ENCODE measurements around the gene BAK1.

BAK1 gene

DNA sequence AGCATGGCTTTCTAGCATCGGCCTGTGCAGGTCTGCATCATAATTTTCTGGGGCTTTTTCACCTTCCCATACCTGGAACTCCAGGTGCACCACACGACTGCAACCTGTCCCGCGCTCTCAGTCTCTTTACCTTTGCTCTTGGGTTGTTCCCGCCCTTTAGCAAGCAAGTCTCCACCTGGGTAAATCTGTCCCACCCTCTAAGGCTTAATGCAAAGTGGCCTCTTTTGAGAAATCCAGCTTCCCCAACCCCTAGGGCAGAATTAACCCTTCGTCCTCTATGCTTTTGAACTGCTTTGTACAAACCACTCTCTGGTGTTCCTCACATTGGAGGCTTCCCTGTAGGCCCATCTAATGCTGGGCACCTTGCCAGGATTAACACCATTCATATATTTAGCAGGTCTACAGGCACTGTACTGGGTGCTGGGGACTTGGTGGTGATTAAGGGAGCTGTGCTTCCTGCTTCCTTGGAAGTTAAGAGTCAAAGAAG is 43.9 kb upstream of the BAK1 start:
- H3K4me3 ChIP-seq (ENCODE audit: severe bottlenecking): no peak overlapping the region
- ATAC-seq (ENCODE audit: low read depth): no peak
- H3K36me3 ChIP-seq (ENCODE audit: low read depth): peaks cover 61% of the 10 kb centered on the region
- TF ChIP-seq, protein P1, sequence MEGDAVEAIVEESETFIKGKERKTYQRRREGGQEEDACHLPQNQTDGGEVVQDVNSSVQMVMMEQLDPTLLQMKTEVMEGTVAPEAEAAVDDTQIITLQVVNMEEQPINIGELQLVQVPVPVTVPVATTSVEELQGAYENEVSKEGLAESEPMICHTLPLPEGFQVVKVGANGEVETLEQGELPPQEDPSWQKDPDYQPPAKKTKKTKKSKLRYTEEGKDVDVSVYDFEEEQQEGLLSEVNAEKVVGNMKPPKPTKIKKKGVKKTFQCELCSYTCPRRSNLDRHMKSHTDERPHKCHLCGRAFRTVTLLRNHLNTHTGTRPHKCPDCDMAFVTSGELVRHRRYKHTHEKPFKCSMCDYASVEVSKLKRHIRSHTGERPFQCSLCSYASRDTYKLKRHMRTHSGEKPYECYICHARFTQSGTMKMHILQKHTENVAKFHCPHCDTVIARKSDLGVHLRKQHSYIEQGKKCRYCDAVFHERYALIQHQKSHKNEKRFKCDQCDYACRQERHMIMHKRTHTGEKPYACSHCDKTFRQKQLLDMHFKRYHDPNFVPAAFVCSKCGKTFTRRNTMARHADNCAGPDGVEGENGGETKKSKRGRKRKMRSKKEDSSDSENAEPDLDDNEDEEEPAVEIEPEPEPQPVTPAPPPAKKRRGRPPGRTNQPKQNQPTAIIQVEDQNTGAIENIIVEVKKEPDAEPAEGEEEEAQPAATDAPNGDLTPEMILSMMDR (IDR thresholded peaks at IDR 0.05; ENCODE audit: poor library complexity, severe bottlenecking): no peak
- peak overlapping the region; percentile 96 for H3K27ac ChIP-seq (ENCODE audit: poor library complexity, severe bottlenecking)
- H3K4me1 ChIP-seq (ENCODE audit: insufficient read depth, poor library complexity, severe bottlenecking): peaks cover 17% of the 10 kb centered on the region
- H3K27me3 ChIP-seq (ENCODE audit: insufficient read depth, poor library complexity, severe bottlenecking): no peaks in the 10 kb centered on the region
- no peaks in the 10 kb centered on the region for H3K9me3 ChIP-seq (ENCODE audit: severe bottlenecking)
- DNase-seq (ENCODE audit: low spot score): no peak

DNA sequence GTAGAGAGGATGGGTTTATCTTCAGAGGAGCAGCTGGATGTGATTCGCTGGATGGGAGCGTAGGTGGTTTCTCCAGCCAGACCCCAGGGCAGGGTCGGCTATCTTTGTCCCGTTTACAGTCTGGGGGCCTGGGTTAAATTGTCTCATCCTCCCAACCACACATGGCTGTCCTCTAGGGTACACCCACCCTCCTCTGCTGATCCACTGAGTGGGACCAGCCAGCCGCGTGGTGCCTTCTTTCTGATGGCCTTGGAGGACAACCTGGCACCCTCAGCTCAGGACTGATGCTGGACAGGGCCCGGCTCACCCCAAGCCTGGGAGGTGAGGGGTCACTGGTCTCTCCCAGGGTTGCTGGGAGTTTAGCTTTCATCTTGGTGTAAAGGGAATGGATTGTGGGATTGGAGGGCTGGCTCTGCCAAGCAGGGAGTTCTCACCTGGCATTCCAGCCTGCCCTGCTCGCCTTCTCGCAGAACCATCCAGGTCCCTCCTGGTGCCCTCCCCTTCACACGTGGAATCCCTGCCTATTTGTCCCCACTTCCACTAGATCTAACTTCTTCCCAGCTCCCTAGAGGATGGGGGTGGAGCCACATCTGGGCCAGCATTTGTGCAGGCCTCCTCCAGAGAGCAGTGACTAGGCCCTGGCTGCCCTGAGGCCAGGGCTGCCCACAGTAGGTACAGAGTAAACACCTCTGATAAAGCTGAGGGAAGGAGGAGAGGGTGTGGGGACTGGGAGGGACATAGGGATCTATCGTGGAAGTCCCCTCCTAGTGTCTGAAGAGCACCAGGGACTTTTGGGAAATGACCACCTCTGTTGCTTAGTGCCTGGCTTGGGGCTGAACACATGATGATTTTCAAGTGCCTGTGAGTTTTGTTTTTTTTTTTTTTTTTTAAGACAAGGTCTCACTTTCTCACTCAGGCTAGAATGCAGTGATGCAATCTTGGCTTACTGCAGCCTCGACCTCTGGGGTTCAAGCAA is 42.7 kb upstream of the BAK1 start:
- Histone ChIP-seq H3K36me3 (ENCODE audit: low read depth) (peaks cover 51% of the 10 kb centered on the region), H3K27ac (ENCODE audit: poor library complexity, severe bottlenecking) (peak overlapping the region; percentile 96), H3K4me1 (ENCODE audit: insufficient read depth, poor library complexity, severe bottlenecking) (peaks cover 13% of the 10 kb centered on the region), H3K9me3 (ENCODE audit: severe bottlenecking) (no peaks in the 10 kb centered on the region), H3K4me3 (ENCODE audit: severe bottlenecking) (peak overlapping the region; percentile 98), H3K27me3 (ENCODE audit: insufficient read depth, poor library complexity, severe bottlenecking) (no peaks in the 10 kb centered on the region)
- DNase-seq (ENCODE audit: low spot score) (no peak), ATAC-seq (ENCODE audit: low read depth) (peak; percentile 53)
- TF ChIP-seq, protein P1 (IDR thresholded peaks at IDR 0.05; ENCODE audit: poor library complexity, severe bottlenecking): no peak

DNA sequence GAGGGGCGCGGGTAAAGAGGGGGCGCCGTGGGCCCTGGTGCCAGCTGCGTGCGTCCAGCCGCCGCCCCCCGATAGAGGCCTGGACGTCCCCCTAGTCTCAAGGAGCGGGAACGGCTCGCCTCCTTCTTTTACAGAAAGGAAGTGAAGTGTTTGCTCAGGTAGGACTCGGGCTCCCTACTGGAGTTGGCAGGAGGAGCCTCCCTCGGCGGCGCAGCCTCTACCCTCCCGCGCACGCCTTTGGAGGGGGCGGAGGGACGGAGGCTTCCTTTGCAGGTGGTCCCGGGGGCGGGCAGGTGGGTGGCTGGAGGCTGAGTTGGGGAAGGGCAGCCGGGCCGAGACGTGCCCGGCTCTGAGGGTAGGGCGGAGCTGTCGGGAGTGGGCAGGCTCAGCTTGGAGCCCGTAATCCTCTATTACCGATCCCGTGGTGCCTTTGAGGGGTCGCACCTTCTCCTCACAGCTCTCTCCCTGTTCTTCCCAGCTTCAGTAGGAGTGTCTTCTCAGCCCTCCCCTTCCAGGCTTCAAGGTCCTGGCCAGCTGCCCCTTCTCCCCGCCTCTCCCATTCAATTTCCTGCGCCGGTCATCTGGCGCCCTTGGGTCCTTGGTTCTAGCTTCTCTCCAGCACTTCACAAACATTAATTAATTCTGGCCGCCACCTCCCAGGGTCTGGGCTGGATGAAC is 41.8 kb upstream of the BAK1 start:
- ATAC-seq (ENCODE audit: low read depth): peak; percentile 37
- Histone ChIP-seq H3K27me3 (ENCODE audit: insufficient read depth, poor library complexity, severe bottlenecking) (no peaks in the 10 kb centered on the region), H3K36me3 (ENCODE audit: low read depth) (peaks cover 42% of the 10 kb centered on the region), H3K9me3 (ENCODE audit: severe bottlenecking) (no peaks in the 10 kb centered on the region), H3K4me1 (ENCODE audit: insufficient read depth, poor library complexity, severe bottlenecking) (peaks cover 13% of the 10 kb centered on the region), H3K4me3 (ENCODE audit: severe bottlenecking) (peak overlapping the region; percentile 98), H3K27ac (ENCODE audit: poor library complexity, severe bottlenecking) (peak overlapping the region; percentile 96)
- TF ChIP-seq, protein P1 (IDR thresholded peaks at IDR 0.05; ENCODE audit: poor library complexity, severe bottlenecking): no peak
- no peak for DNase-seq (ENCODE audit: low spot score)

DNA sequence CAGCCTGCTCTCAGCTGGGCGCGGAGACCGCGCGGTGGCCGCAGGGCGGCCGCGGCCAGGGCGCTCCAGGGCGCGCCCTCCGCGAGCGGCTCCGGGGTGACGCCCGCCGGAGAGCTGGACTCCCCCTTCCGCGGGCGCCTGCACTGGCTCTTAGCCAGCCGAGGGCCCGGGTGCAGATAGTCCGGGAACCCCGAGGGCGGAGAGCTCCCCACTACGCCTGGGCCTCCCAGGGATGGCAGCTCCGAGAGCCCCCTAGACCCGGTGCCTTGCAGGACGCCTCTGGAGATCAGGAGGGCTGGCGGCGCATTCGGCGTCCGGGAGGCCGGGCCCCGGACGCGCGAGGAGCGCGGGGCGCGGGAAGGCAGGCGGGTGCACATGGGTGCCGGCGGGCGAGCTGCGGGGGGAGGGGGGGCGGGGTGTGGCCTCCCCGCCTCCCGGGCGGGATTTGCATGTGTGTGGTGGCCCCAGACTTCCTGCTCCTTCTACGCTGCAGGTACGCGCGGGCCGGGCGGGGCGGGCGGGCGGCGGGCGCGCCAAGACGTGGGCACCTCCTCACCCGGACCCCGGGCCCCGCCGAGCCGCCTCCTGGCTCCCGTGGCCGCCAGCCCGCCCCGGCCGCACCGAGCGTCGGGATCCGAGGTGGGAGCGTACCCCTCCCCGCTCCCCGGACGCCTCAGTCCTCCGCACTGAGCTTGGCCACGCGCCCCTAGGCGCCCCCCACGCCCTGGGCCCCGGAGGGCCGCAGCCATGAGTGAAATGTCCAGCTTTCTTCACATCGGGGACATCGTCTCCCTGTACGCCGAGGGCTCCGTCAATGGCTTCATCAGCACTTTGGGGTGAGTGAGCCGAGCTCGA is 41.0 kb upstream of the BAK1 start, which contains the start of gene ITPR3:
Gene ITPR3, plus strand, starts transcription at position 467 of the 855 bp plus-strand sequence. Its CDS starts 281 bp downstream, at position 748.
- TF ChIP-seq, protein P1 (IDR thresholded peaks at IDR 0.05; ENCODE audit: poor library complexity, severe bottlenecking): no peak
- H3K9me3 ChIP-seq (ENCODE audit: severe bottlenecking): no peaks in the 10 kb centered on the region
- peak; percentile 63 for ATAC-seq (ENCODE audit: low read depth)

More for the DNA sequence above, 41.0 kb upstream of the BAK1 start, which contains the start of gene ITPR3:
- H3K36me3 ChIP-seq (ENCODE audit: low read depth): peaks cover 34% of the 10 kb centered on the region
- H3K4me1 ChIP-seq (ENCODE audit: insufficient read depth, poor library complexity, severe bottlenecking): peaks cover 13% of the 10 kb centered on the region
- no peaks in the 10 kb centered on the region for H3K27me3 ChIP-seq (ENCODE audit: insufficient read depth, poor library complexity, severe bottlenecking)
- H3K27ac ChIP-seq (ENCODE audit: poor library complexity, severe bottlenecking): peak within 1 kb of the TSS; percentile 96
- DNase-seq (ENCODE audit: low spot score): no peak
- peak within 1 kb of the TSS; percentile 98 for H3K4me3 ChIP-seq (ENCODE audit: severe bottlenecking)
